Mesendoderm (in vitro differentiated cells): ENCODE data around the gene ARHGAP10.

Source experiments
- DNase-seq: peaks from one replicate; pipeline ENCODE4 v3.0.0; 2013
- H2AK5ac ChIP-seq: 2 replicates; pipeline ENCODE4 v1.6.1; 2013; ENCODE audit warnings: low read length, inconsistent platforms
- H2BK120ac ChIP-seq: 2 replicates; pipeline ENCODE4 v1.6.1; 2013; ENCODE audit warnings: low read depth, mild to moderate bottlenecking, low read length, moderate library complexity, mixed read lengths
- H2BK15ac ChIP-seq: replicated peaks from 2 replicates; pipeline ENCODE4 v1.6.1; 2013; ENCODE audit warnings: low read depth, mild to moderate bottlenecking, moderate library complexity
- H2BK5ac ChIP-seq: 2 replicates; pipeline ENCODE4 v1.6.1; 2013; ENCODE audit warnings: low read length, inconsistent platforms
- H3K18ac ChIP-seq: 2 replicates; pipeline ENCODE4 v1.6.1; 2013; ENCODE audit warnings: mild to moderate bottlenecking, low read length, mixed read lengths
- H3K23ac ChIP-seq: one replicate; pipeline ENCODE4 v1.6.1; 2013; ENCODE audit warnings: low read length
- H3K27ac ChIP-seq: 2 replicates; pipeline ENCODE4 v1.5.1; 2013; ENCODE audit warnings: low read depth, mild to moderate bottlenecking, inconsistent platforms, low read length, moderate library complexity
- H3K27me3 ChIP-seq: 2 replicates; pipeline ENCODE4 v1.6.1; 2013; ENCODE audit warnings: low read length, control low read depth, mild to moderate bottlenecking, inconsistent platforms; ENCODE audit not compliant: insufficient read depth, poor library complexity
- H3K36me3 ChIP-seq: 2 replicates; pipeline ENCODE4 v1.6.1; 2013; ENCODE audit warnings: low read length, inconsistent platforms; ENCODE audit not compliant: control insufficient read depth, insufficient read depth
- H3K4ac ChIP-seq: one replicate; pipeline ENCODE4 v1.6.1; 2013; ENCODE audit warnings: low read depth, mild to moderate bottlenecking, low read length, moderate library complexity
- H3K4me1 ChIP-seq: 2 replicates; pipeline ENCODE4 v1.6.1; 2013; ENCODE audit warnings: low read depth, low read length, inconsistent platforms; ENCODE audit not compliant: control insufficient read depth
- H3K4me2 ChIP-seq: 2 replicates; pipeline ENCODE4 v1.6.1; 2013; ENCODE audit warnings: low read length
- H3K4me3 ChIP-seq: 2 replicates; pipeline ENCODE4 v1.5.1; 2013; ENCODE audit warnings: mild to moderate bottlenecking, low read length
- H3K56ac ChIP-seq: one replicate; pipeline ENCODE4 v1.6.1; 2013; ENCODE audit warnings: low read length
- H3K79me1 ChIP-seq: 2 replicates; pipeline ENCODE4 v1.6.1; 2013; ENCODE audit warnings: low read length, inconsistent platforms
- H3K79me2 ChIP-seq: 2 replicates; pipeline ENCODE4 v1.6.1; 2013; ENCODE audit warnings: mild to moderate bottlenecking, low read length; ENCODE audit not compliant: control insufficient read depth, insufficient read depth
- H3K9ac ChIP-seq: 2 replicates; pipeline ENCODE4 v1.6.1; 2013; ENCODE audit warnings: low read length, inconsistent platforms
- H4K5ac ChIP-seq: one replicate; pipeline ENCODE4 v1.6.1; 2013; ENCODE audit warnings: low read length
- H4K8ac ChIP-seq: one replicate; pipeline ENCODE4 v1.6.1; 2013; ENCODE audit warnings: low read depth, mild to moderate bottlenecking, control low read depth, low read length, moderate library complexity
- WGBS: extraction: QIAGEN DNeasy Blood & Tissue Kit; methylation state at CpG from one replicate; pipeline ENCODE4 v1.1.7; 2013; ENCODE audit warnings: low lambda C conversion rate, missing lambda C conversion rate; ENCODE audit not compliant: insufficient coverage; ENCODE audit errors: extremely low coverage; 5-methylcytosine and 5-hydroxymethylcytosine counted together

Gene ARHGAP10

GRCh38 chr4:148095346-148095923 lies 363.5 kb downstream of the ARHGAP10 start:
- no peak overlapping the region for H4K8ac ChIP-seq
- no peaks in the 10 kb centered on the region for H3K36me3 ChIP-seq
- H2AK5ac ChIP-seq = no peak overlapping the region
- H2BK5ac ChIP-seq = no peak overlapping the region
- no peak overlapping the region for H3K27ac ChIP-seq
- H3K4me3 ChIP-seq = no peak overlapping the region
- no peak overlapping the region for H4K5ac ChIP-seq
- H2BK120ac ChIP-seq = no peak overlapping the region
- no peak overlapping the region for H3K56ac ChIP-seq
- H3K27me3 ChIP-seq = no peaks in the 10 kb centered on the region
- no peak overlapping the region for H3K23ac ChIP-seq
- H3K4me2 ChIP-seq = no peak overlapping the region
- no peak overlapping the region for H3K4ac ChIP-seq
- no peak overlapping the region for H3K18ac ChIP-seq
- WGBS = no CpG with 5 or more reads among the region's 5 CpGs
- no peaks in the 10 kb centered on the region for H3K79me1 ChIP-seq
- H2BK15ac ChIP-seq = no peak overlapping the region
- H3K4me1 ChIP-seq = no peaks in the 10 kb centered on the region
- no peaks in the 10 kb centered on the region for H3K79me2 ChIP-seq
- no peak overlapping the region for H3K9ac ChIP-seq
- DNase-seq = no peak

GRCh38 chr4:148097801-148098200 lies 365.9 kb downstream of the ARHGAP10 start:
- no peaks in the 10 kb centered on the region for H3K79me2 ChIP-seq
- H2BK5ac ChIP-seq = no peak overlapping the region
- no peak overlapping the region for H3K27ac ChIP-seq
- no peak overlapping the region for H4K8ac ChIP-seq
- no peak overlapping the region for H3K4ac ChIP-seq
- WGBS = no CpG with 5 or more reads among the region's 5 CpGs
- H3K23ac ChIP-seq = no peak overlapping the region
- no peak overlapping the region for H2BK15ac ChIP-seq
- H3K56ac ChIP-seq = no peak overlapping the region
- no peak overlapping the region for H3K18ac ChIP-seq
- H3K27me3 ChIP-seq = no peaks in the 10 kb centered on the region
- no peak overlapping the region for H2AK5ac ChIP-seq
- no peaks in the 10 kb centered on the region for H3K36me3 ChIP-seq
- H3K4me2 ChIP-seq = no peak overlapping the region
- H2BK120ac ChIP-seq = no peak overlapping the region
- no peak overlapping the region for H3K9ac ChIP-seq
- H3K79me1 ChIP-seq = no peaks in the 10 kb centered on the region
- H4K5ac ChIP-seq = no peak overlapping the region
- H3K4me3 ChIP-seq = no peak overlapping the region
- no peaks in the 10 kb centered on the region for H3K4me1 ChIP-seq
- no peak for DNase-seq

GRCh38 chr4:148101235-148101634 lies 369.3 kb downstream of the ARHGAP10 start:
- H3K18ac ChIP-seq = no peak overlapping the region
- no CpG with 5 or more reads among the region's 3 CpGs for WGBS
- no peak overlapping the region for H2BK5ac ChIP-seq

GRCh38 chr4:148101790-148102189 lies 369.9 kb downstream of the ARHGAP10 start:
- Histone ChIP-seq H4K8ac (no peak overlapping the region), H3K18ac (no peak overlapping the region), H2BK5ac (no peak overlapping the region), H3K4me2 (no peak overlapping the region), H4K5ac (no peak overlapping the region), H2BK15ac (no peak overlapping the region), H3K9ac (no peak overlapping the region), H3K79me2 (no peaks in the 10 kb centered on the region), H2BK120ac (no peak overlapping the region), H2AK5ac (no peak overlapping the region), H3K23ac (no peak overlapping the region), H3K4ac (no peak overlapping the region), H3K36me3 (no peaks in the 10 kb centered on the region), H3K4me1 (no peaks in the 10 kb centered on the region), H3K79me1 (no peaks in the 10 kb centered on the region), H3K4me3 (no peak overlapping the region), H3K27me3 (no peaks in the 10 kb centered on the region), H3K56ac (no peak overlapping the region), H3K27ac (no peak overlapping the region)
- DNase-seq = no peak
- no CpG with 5 or more reads among the region's 4 CpGs for WGBS

More at GRCh38 chr4:148101235-148101634, 369.3 kb downstream of the ARHGAP10 start:
- no peak overlapping the region for H3K4me2 ChIP-seq
- H3K79me1 ChIP-seq = no peaks in the 10 kb centered on the region
- DNase-seq = no peak
- no peaks in the 10 kb centered on the region for H3K36me3 ChIP-seq
- no peak overlapping the region for H3K4me3 ChIP-seq
- no peaks in the 10 kb centered on the region for H3K4me1 ChIP-seq
- H2AK5ac ChIP-seq = no peak overlapping the region
- no peak overlapping the region for H3K9ac ChIP-seq
- no peak overlapping the region for H3K4ac ChIP-seq
- no peaks in the 10 kb centered on the region for H3K79me2 ChIP-seq
- no peak overlapping the region for H3K56ac ChIP-seq
- no peak overlapping the region for H3K23ac ChIP-seq
- no peak overlapping the region for H4K5ac ChIP-seq
- no peak overlapping the region for H2BK15ac ChIP-seq
- no peak overlapping the region for H3K27ac ChIP-seq
- no peak overlapping the region for H4K8ac ChIP-seq
- no peaks in the 10 kb centered on the region for H3K27me3 ChIP-seq
- H2BK120ac ChIP-seq = no peak overlapping the region

- no peaks in the 10 kb centered on the region for H3K79me1 ChIP-seq
- H3K4me3 ChIP-seq = no peak overlapping the region
- no peak overlapping the region for H2AK5ac ChIP-seq
- no peaks in the 10 kb centered on the region for H3K79me2 ChIP-seq
- DNase-seq = peak; percentile 50
- H3K4me2 ChIP-seq = no peak overlapping the region
- no peak overlapping the region for H3K27ac ChIP-seq
- H3K23ac ChIP-seq = no peak overlapping the region
- H4K8ac ChIP-seq = no peak overlapping the region
- H3K18ac ChIP-seq = no peak overlapping the region
- no peaks in the 10 kb centered on the region for H3K4me1 ChIP-seq
- H3K56ac ChIP-seq = no peak overlapping the region
- H3K36me3 ChIP-seq = no peaks in the 10 kb centered on the region
- no peak overlapping the region for H3K9ac ChIP-seq
- no peak overlapping the region for H2BK15ac ChIP-seq
- H2BK120ac ChIP-seq = no peak overlapping the region
- no peak overlapping the region for H4K5ac ChIP-seq
- H3K27me3 ChIP-seq = no peaks in the 10 kb centered on the region
- no peak overlapping the region for H2BK5ac ChIP-seq
- H3K4ac ChIP-seq = no peak overlapping the region
- no CpG with 5 or more reads among the region's 7 CpGs for WGBS
Observed at GRCh38 chr4:148103597-148104355, 371.9 kb downstream of the ARHGAP10 start.
